ENCODE results near the gene RAD51B. TPM values are rescaled to one million over a fixed set of nuclear protein-coding genes. Genes with fewer than 3 reads are reported as not detected.

The RAD51B gene
- total RNA-seq, 1 experiment from 2014 or later, result 23.3 TPM

DNA sequence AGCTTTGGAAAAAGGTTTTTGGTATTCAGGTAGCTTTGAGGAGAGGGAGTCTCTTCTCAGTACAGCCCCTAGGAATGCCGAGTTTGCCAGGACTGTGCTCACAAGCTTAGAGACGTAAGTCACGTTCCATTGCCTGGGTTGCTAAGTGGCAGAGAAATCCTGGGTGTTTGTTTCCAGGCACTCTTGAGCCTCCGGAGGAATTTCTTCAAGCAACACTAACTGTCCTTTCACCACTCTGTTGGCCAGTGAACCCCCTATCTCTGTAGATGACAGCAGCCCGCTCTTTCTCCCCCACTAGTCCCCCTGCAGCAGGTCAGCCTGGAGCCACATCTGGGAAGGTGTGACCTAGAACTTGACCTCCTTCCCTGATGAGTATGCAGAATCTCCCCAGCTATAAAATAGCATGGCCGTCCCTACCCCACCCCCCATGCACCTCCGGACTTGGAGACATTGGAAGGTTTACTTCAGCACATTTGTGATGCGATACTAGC, 810.5 kb downstream of the RAD51B start:
- no peak overlapping the region for H3K4me3 ChIP-seq (ENCODE audit: low read depth, low read length, poor library complexity, severe bottlenecking)
- H3K9me3 ChIP-seq (ENCODE audit: low read depth, low read length, poor library complexity, severe bottlenecking), result no peaks in the 10 kb centered on the region
- no TSS peak for BruUV-seq (replicated peaks)
- DNase-seq (ENCODE audit: low spot score), result no peak
- no peak for TF ChIP-seq CTCF (conservative IDR thresholded peaks at IDR 0.05; ENCODE audit: low read depth, low read length)
- TF ChIP-seq EZH2 (IDR thresholded peaks at IDR 0.05; ENCODE audit: borderline replicate concordance, low read depth, low read length, poor library complexity, severe bottlenecking), result no peak
- no peaks in the 10 kb centered on the region for H3K27me3 ChIP-seq (replicated peaks; ENCODE audit: insufficient read depth, low read depth, low read length, poor library complexity)
- intact Hi-C loops (cut with micrococcal nuclease; ENCODE audit: unreplicated experiment), result no loop called here
- H3K36me3 ChIP-seq (ENCODE audit: insufficient read depth, low read length, poor library complexity, severe bottlenecking), result no peaks in the 10 kb centered on the region
- H3K4me1 ChIP-seq (ENCODE audit: insufficient read depth, low read length, poor library complexity, severe bottlenecking), result peaks cover 19% of the 10 kb centered on the region
- ChIA-PET POLR2A (ENCODE audit: low non-redundant PET) (no interaction called here), CTCF (no interaction called here)
- H3K27ac ChIP-seq (ENCODE audit: low read depth, low read length, poor library complexity, severe bottlenecking), result no peak overlapping the region

- H3K27me3 ChIP-seq (replicated peaks; ENCODE audit: insufficient read depth, low read depth, low read length, poor library complexity), result no peaks in the 10 kb centered on the region
- peaks cover 19% of the 10 kb centered on the region for H3K4me1 ChIP-seq (ENCODE audit: insufficient read depth, low read length, poor library complexity, severe bottlenecking)
- H3K9me3 ChIP-seq (ENCODE audit: low read depth, low read length, poor library complexity, severe bottlenecking), result no peaks in the 10 kb centered on the region
- no peak for DNase-seq (ENCODE audit: low spot score)
- POLR2A ChIA-PET (ENCODE audit: low non-redundant PET), result no interaction called here
- CTCF ChIA-PET, result no interaction called here
- no peak overlapping the region for H3K4me3 ChIP-seq (ENCODE audit: low read depth, low read length, poor library complexity, severe bottlenecking)
- H3K36me3 ChIP-seq (ENCODE audit: insufficient read depth, low read length, poor library complexity, severe bottlenecking), result no peaks in the 10 kb centered on the region
- peak overlapping the region; percentile 28 for H3K27ac ChIP-seq (ENCODE audit: low read depth, low read length, poor library complexity, severe bottlenecking)
- intact Hi-C loops (cut with micrococcal nuclease; ENCODE audit: unreplicated experiment), result no loop called here
- BruUV-seq (replicated peaks), result no TSS peak
- TF ChIP-seq EZH2 (IDR thresholded peaks at IDR 0.05; ENCODE audit: borderline replicate concordance, low read depth, low read length, poor library complexity, severe bottlenecking), result no peak
- TF ChIP-seq CTCF (conservative IDR thresholded peaks at IDR 0.05; ENCODE audit: low read depth, low read length), result no peak
Measured at GRCh38 chr14:68630611-68631393, 811.2 kb downstream of the RAD51B start.

DNA sequence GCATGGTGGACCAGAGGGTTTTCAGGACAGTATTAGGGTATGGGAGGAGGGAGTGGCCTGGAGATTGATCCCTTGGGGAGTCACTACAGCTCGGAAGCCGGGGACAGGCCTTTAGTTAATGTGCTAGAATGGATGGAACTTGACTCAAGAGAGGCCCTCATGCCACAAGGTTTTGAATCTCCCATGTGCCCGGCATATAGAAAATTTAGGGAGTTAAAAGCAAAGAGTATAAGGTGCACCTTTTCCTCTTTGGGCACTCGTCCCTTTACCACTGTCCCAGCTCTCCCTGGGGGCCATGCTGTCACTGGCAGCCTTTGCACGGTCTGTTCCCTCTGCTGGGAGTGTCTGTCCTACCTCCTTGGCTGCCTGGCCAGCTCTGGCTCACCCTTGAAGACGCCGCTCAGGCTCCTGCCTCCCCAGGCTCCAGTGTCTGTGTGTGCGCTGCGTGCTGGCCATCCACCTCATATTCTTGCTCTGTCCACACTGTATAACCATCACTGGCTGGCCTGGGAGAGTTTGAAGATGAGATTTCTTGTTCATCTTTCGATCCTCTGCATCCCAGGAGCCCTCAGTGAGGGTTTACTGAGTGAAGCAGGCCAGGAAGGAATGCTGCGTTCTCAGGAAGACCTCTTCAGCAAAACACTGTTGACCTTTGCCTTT, 811.9 kb downstream of the RAD51B start:
- Histone ChIP-seq H3K27me3 (replicated peaks; ENCODE audit: insufficient read depth, low read depth, low read length, poor library complexity) (no peaks in the 10 kb centered on the region), H3K9me3 (ENCODE audit: low read depth, low read length, poor library complexity, severe bottlenecking) (no peaks in the 10 kb centered on the region), H3K4me1 (ENCODE audit: insufficient read depth, low read length, poor library complexity, severe bottlenecking) (peaks cover 19% of the 10 kb centered on the region), H3K36me3 (ENCODE audit: insufficient read depth, low read length, poor library complexity, severe bottlenecking) (no peaks in the 10 kb centered on the region), H3K4me3 (ENCODE audit: low read depth, low read length, poor library complexity, severe bottlenecking) (no peak overlapping the region), H3K27ac (ENCODE audit: low read depth, low read length, poor library complexity, severe bottlenecking) (peak overlapping the region; percentile 28)
- POLR2A ChIA-PET (ENCODE audit: low non-redundant PET), result no interaction called here
- BruUV-seq (replicated peaks), result no TSS peak
- no peak for TF ChIP-seq CTCF (conservative IDR thresholded peaks at IDR 0.05; ENCODE audit: low read depth, low read length)
- CTCF ChIA-PET, result no interaction called here
- no peak for DNase-seq (ENCODE audit: low spot score)
- intact Hi-C loops (cut with micrococcal nuclease; ENCODE audit: unreplicated experiment), result no loop called here

All from A673 (cell line).